HCT116 (cell line): ENCODE results near the gene LCK. TPM values are rescaled to one million over a fixed set of nuclear protein-coding genes. Genes with fewer than 3 reads are reported as not detected.

ENCODE experiments used
- ATAC-seq: fragments of 200-7000 bp; cut with Tn5 transposase; 2 replicates; pipeline ENCODE4 v1.9.1; 2020; ENCODE audit warnings: mild to moderate bottlenecking, moderate library complexity
- BruUV-seq: library from RNA; stranded (reverse); fragments of 400-500 nt; replicated peaks from 2 replicates; lab custom pipeline; 2021; lab: Mats Ljungman, UMichigan
- CTCF ChIA-PET: fragments of 300-600 bp; sonication (Branson Sonifier 250); formaldehyde crosslinking; loops from one replicate; lab custom pipeline; 2021; ENCODE audit warnings: antibody characterized with exemption; lab: Charles Lee
- POLR2A ChIA-PET: fragments of 300-600, 350-600 bp; sonication (Branson Sonifier 250); formaldehyde crosslinking; loops from one replicate; lab custom pipeline; 2021; ENCODE audit warnings: antibody characterized with exemption; lab: Charles Lee
- RAD21 ChIA-PET, 2 experiments: fragments of 300-600 bp; sonication (Branson Sonifier 250); formaldehyde crosslinking; loops; one replicate each; lab custom pipeline; 2023; ENCODE audit warnings: low total read pairs in 2 of 2; ENCODE audit not compliant: uncharacterized antibody in 2 of 2, unreplicated experiment in 2 of 2, low non-redundant PET in 1 of 2; lab: Charles Lee
- DNase-seq: peaks from one replicate; pipeline ENCODE4 v3.0.0-alpha.2; 2010; ENCODE audit warnings: low read depth, low spot score
- H2AFZ ChIP-seq: fragments of 200-600 bp; shearing (Covaris generic), sonication (generic); 2 replicates; pipeline ENCODE4 v1.6.1; 2017; ENCODE audit warnings: low read depth, mixed run types, mixed read lengths, antibody characterized with exemption, low read length; ENCODE audit not compliant: poor library complexity, severe bottlenecking
- H3K27ac ChIP-seq: 2 replicates; pipeline ENCODE4 v1.5.1; 2012; ENCODE audit warnings: low read depth, low read length
- H3K27me3 ChIP-seq: fragments of 200-600 bp; sonication (generic); 2 replicates; pipeline ENCODE4 v1.6.1; 2016; ENCODE audit warnings: mixed run types, low read length, mixed read lengths; ENCODE audit not compliant: insufficient read depth
- H3K36me3 ChIP-seq, 2 experiments: fragments of 200-500 bp in 1 of 2; fragments of 200-600 bp in 1 of 2; sonication (Bioruptor generic) in 1 of 2; sonication (generic) in 1 of 2; 2 replicates each; pipeline versions ENCODE4 v1.5.1 to v1.6.1; 2014 to 2016; ENCODE audit warnings: low read length in 2 of 2, inconsistent platforms in 1 of 2, mixed read lengths in 1 of 2, mixed run types in 1 of 2; ENCODE audit not compliant: insufficient read depth in 2 of 2, control insufficient read depth in 1 of 2
- H3K4me1 ChIP-seq, 2 experiments: fragments of 200-600 bp in 1 of 2; sonication (generic) in 1 of 2; 2 replicates each; pipeline versions ENCODE4 v1.5.1 to v1.6.1; 2012 to 2017; ENCODE audit warnings: low read length in 2 of 2, inconsistent platforms in 1 of 2, mild to moderate bottlenecking in 1 of 2, mixed read lengths in 1 of 2, mixed run types in 1 of 2, moderate library complexity in 1 of 2; ENCODE audit not compliant: insufficient read depth in 2 of 2, control insufficient read depth in 1 of 2
- H3K4me2 ChIP-seq: fragments of 200-600 bp; sonication (generic); 2 replicates; pipeline ENCODE4 v1.6.1; 2017; ENCODE audit warnings: mixed run types, low read length, mixed read lengths
- H3K4me3 ChIP-seq, 2 experiments: fragments of 200-600 bp in 1 of 2; sonication (generic) in 1 of 2; replicated peaks in 1 of 2; 2 replicates each; pipeline ENCODE4 v1.5.1; 2011 to 2016; ENCODE audit warnings: low read length in 2 of 2, control low read depth in 1 of 2, low read depth in 1 of 2, mild to moderate bottlenecking in 1 of 2, mixed read lengths in 1 of 2, mixed run types in 1 of 2
- H3K79me2 ChIP-seq: fragments of 200-600 bp; sonication (generic); 2 replicates; pipeline ENCODE4 v1.6.1; 2017; ENCODE audit warnings: mild to moderate bottlenecking, mixed run types, low read length, moderate library complexity, mixed read lengths; ENCODE audit not compliant: insufficient read depth
- H3K9ac ChIP-seq: fragments of 200-600 bp; sonication (generic); 2 replicates; pipeline ENCODE4 v1.6.1; 2016; ENCODE audit warnings: low read length, mixed read lengths
- H3K9me2 ChIP-seq: fragments of 200-600 bp; sonication (generic), shearing (Covaris generic); 2 replicates; pipeline ENCODE4 v1.6.1; 2017; ENCODE audit warnings: mixed run types, mild to moderate bottlenecking, moderate library complexity; ENCODE audit not compliant: insufficient read depth
- H3K9me3 ChIP-seq, 2 experiments: fragments of 200-500 bp in 1 of 2; fragments of 200-600 bp in 1 of 2; sonication (Bioruptor generic) in 1 of 2; sonication (generic) in 1 of 2; 2 replicates each; pipeline ENCODE4 v1.6.1; 2014 to 2017; ENCODE audit warnings: low read length in 2 of 2, mixed read lengths in 2 of 2, inconsistent platforms in 1 of 2, low read depth in 1 of 2, mild to moderate bottlenecking in 1 of 2, mixed run types in 1 of 2, moderate library complexity in 1 of 2; ENCODE audit not compliant: control insufficient read depth in 1 of 2, insufficient read depth in 1 of 2
- H4K20me1 ChIP-seq: fragments of 200-600 bp; sonication (generic), shearing (Covaris generic); 2 replicates; pipeline ENCODE4 v1.6.1; 2017; ENCODE audit warnings: mixed run types, mild to moderate bottlenecking, moderate library complexity; ENCODE audit not compliant: insufficient read depth
- CEBPB ChIP-seq: IDR thresholded peaks from 2 replicates; pipeline ENCODE4 v1.6.1; 2012; ENCODE audit warnings: low read depth
- CTCF ChIP-seq, 3 experiments: fragments of 200-600 bp in 1 of 3; sonication (generic) in 1 of 3; IDR thresholded peaks in 2 of 3; conservative IDR thresholded peaks in 1 of 3; 2 replicates each; pipeline ENCODE4 v1.5.1; 2012 to 2017; ENCODE audit warnings: low read depth in 2 of 3, low read length in 2 of 3, antibody characterized with exemption in 1 of 3, borderline replicate concordance in 1 of 3, control low read depth in 1 of 3, mild to moderate bottlenecking in 1 of 3, mixed read lengths in 1 of 3, mixed run types in 1 of 3, moderate library complexity in 1 of 3; ENCODE audit not compliant: insufficient read depth in 1 of 3
- EZH2 ChIP-seq: fragments of 200-600 bp; sonication (generic); IDR thresholded peaks from 2 replicates; pipeline ENCODE4 v1.6.1; 2017; ENCODE audit warnings: antibody characterized with exemption, mixed run types
- FOSL1 ChIP-seq: IDR thresholded peaks from 2 replicates; pipeline ENCODE4 v1.6.1; 2012; ENCODE audit warnings: low read depth
- JUND ChIP-seq: IDR thresholded peaks from 2 replicates; pipeline ENCODE4 v1.6.1; 2012
- MAX ChIP-seq: IDR thresholded peaks from 2 replicates; pipeline ENCODE4 v1.6.1; 2012
- POLR2AphosphoS5 ChIP-seq: IDR thresholded peaks from 2 replicates; pipeline ENCODE4 v1.6.1; 2011; ENCODE audit warnings: mild to moderate bottlenecking, low read depth, low read length, moderate library complexity
- RAD21 ChIP-seq: IDR thresholded peaks from 2 replicates; pipeline ENCODE4 v1.6.1; 2012; ENCODE audit warnings: low read depth, mild to moderate bottlenecking
- SIN3A ChIP-seq: IDR thresholded peaks from 2 replicates; pipeline ENCODE4 v1.6.1; 2012; ENCODE audit warnings: low read depth
- SRF ChIP-seq: IDR thresholded peaks from 2 replicates; pipeline ENCODE4 v1.6.1; 2012; ENCODE audit warnings: low read depth
- YY1 ChIP-seq: IDR thresholded peaks from 2 replicates; pipeline ENCODE4 v1.6.1; 2011; ENCODE audit warnings: low read length, low read depth, moderate library complexity, mild to moderate bottlenecking; ENCODE audit not compliant: insufficient replicate concordance; ENCODE audit errors: extremely low read depth
- ZNF274 ChIP-seq: fragments of 200-500 bp; sonication (Bioruptor generic); IDR thresholded peaks from 2 replicates; pipeline ENCODE4 v1.6.1; 2014; ENCODE audit warnings: mild to moderate bottlenecking, low read depth, low read length, inconsistent platforms
- intact Hi-C: fragments of 100-400 bp; cut with micrococcal nuclease; formaldehyde crosslinking; loops from 2 replicates; pipeline ENCODE4 v1.10.0; 2022
- total RNA-seq: library from RNA; stranded (reverse); gene quantifications from one replicate; pipeline ENCODE4 v1.2.1, GENCODE V29; 2021; ENCODE audit not compliant: unreplicated experiment
- TF ChIP-seq, protein P1 (sequence below): IDR thresholded peaks from 2 replicates; pipeline ENCODE4 v1.6.1; 2012; ENCODE audit warnings: low read depth
- TF ChIP-seq, protein P2 (sequence below): IDR thresholded peaks from 2 replicates; pipeline ENCODE4 v1.6.1; 2012

The LCK gene
- total RNA-seq, 1 experiment from 2014 or later: 0.79 TPM

DNA sequence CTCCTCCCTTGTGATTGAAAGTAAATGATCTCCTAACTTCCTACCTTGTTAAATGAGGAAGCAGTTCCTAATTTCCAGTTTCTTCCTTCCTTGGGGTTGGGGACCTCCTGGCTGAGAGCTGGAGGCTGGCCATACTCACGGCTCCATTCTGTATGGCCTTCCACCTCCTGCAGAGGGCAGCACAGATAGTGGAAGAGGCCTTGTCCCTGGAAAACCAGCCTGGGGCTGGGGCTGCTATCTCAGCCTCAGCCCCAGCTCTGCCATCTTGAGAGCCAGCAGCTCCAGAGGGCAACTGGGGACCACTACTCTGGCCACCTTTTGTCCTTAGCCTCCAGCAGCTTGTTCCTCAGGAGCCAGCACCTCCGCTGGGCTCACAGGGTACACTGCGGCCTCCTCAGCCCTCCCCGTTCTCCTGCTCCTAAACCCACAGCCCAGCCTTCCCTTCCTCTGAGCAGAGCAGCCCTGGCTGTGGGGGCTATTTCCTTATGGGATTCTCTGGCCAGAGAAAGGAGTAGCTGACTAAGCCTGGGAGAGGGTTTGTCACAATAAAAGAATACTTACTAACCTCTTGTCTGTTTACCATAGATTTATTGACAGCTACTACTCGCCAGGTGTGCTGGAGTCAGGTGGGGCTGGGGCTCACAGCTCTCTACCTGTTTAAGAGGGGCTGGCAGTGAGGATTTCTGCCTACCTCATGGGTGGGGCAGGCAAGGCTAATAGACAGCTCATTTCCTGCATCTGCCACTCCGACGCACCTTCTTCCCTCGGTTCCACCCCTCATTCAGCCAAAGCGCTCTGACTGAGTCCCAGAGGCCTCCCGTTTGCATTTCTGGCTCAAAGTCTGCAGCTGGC is 35.2 kb upstream of the LCK start (continued):
- TF ChIP-seq, protein P1, sequence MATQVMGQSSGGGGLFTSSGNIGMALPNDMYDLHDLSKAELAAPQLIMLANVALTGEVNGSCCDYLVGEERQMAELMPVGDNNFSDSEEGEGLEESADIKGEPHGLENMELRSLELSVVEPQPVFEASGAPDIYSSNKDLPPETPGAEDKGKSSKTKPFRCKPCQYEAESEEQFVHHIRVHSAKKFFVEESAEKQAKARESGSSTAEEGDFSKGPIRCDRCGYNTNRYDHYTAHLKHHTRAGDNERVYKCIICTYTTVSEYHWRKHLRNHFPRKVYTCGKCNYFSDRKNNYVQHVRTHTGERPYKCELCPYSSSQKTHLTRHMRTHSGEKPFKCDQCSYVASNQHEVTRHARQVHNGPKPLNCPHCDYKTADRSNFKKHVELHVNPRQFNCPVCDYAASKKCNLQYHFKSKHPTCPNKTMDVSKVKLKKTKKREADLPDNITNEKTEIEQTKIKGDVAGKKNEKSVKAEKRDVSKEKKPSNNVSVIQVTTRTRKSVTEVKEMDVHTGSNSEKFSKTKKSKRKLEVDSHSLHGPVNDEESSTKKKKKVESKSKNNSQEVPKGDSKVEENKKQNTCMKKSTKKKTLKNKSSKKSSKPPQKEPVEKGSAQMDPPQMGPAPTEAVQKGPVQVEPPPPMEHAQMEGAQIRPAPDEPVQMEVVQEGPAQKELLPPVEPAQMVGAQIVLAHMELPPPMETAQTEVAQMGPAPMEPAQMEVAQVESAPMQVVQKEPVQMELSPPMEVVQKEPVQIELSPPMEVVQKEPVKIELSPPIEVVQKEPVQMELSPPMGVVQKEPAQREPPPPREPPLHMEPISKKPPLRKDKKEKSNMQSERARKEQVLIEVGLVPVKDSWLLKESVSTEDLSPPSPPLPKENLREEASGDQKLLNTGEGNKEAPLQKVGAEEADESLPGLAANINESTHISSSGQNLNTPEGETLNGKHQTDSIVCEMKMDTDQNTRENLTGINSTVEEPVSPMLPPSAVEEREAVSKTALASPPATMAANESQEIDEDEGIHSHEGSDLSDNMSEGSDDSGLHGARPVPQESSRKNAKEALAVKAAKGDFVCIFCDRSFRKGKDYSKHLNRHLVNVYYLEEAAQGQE: no peak

- Histone ChIP-seq H3K4me2 (no peak overlapping the region), H3K79me2 (peaks cover 6% of the 10 kb centered on the region; the same call in 1 of the 2 replicates), H3K4me3 (no peak overlapping the region), H3K9me3 (no peaks in the 10 kb centered on the region), H3K27ac (no peak overlapping the region), H4K20me1 (no peaks in the 10 kb centered on the region), H2AFZ (no peak overlapping the region), H3K9me2 (no peaks in the 10 kb centered on the region), H3K36me3 (peaks cover 2 to 4% of the 10 kb centered on the region in 2 experiments; a peak in 1 of 4 replicates), H3K9ac (no peak overlapping the region), H3K4me1 (peaks cover 9 to 23% of the 10 kb centered on the region in 2 experiments; a peak in 3 of 4 replicates), H3K27me3 (no peaks in the 10 kb centered on the region)
- RAD21 ChIA-PET: interaction anchor here (1.4 kb wide), 2 partner anchors 32 kb away, joined by 4 read pairs; no protein-coding TSS in a partner anchor
- TF ChIP-seq EZH2: no peak
- TF ChIP-seq ZNF274: no peak
- TF ChIP-seq CEBPB: no peak
- no peak for TF ChIP-seq RAD21
- TF ChIP-seq SIN3A: no peak
- no peak for TF ChIP-seq MAX
- no peak for TF ChIP-seq CTCF (IDR thresholded peaks at IDR 0.05 in 2 of 3, conservative IDR thresholded peaks at IDR 0.05 in 1 of 3; ENCODE audit: borderline replicate concordance in 1 of 3, insufficient read depth in 1 of 3, low read depth in 2 of 3, low read length in 2 of 3)
- TF ChIP-seq POLR2AphosphoS5: no peak
- no peak for TF ChIP-seq FOSL1
- TF ChIP-seq JUND: no peak
- no peak for TF ChIP-seq YY1
- no peak for TF ChIP-seq SRF
- TF ChIP-seq, protein P2, sequence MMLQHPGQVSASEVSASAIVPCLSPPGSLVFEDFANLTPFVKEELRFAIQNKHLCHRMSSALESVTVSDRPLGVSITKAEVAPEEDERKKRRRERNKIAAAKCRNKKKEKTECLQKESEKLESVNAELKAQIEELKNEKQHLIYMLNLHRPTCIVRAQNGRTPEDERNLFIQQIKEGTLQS: no peak
- intact Hi-C loops: loop anchor here (5.0 kb wide), 1 partner anchor 76 kb away; the partner anchor contains the start of gene HDAC1
- ATAC-seq: no peak
- CTCF ChIA-PET: interaction anchor here (1.1 to 1.6 kb wide), 3 partner anchors 10 to 178 kb away, joined by 4 read pairs; partner anchors contain the start of gene BSDC1
- POLR2A ChIA-PET: no interaction called here
- no TSS peak for BruUV-seq
- no peak for DNase-seq
Measured at GRCh38 chr1:32216566-32216965, 34.5 kb upstream of the LCK start.
